Endothelial cell of umbilical vein (primary cell): Measurements from ENCODE around the gene USP6NL. TPM values are rescaled to one million over a fixed set of nuclear protein-coding genes. Genes with fewer than 3 reads are reported as not detected.

Experiments
- BruUV-seq: library from RNA; stranded (reverse); fragments of 400-500 nt; replicated peaks from 2 replicates; lab custom pipeline; 2021; lab: Mats Ljungman, UMichigan
- CTCF ChIA-PET: fragments of 300-600, 350-600 bp; sonication (Branson Sonifier 250); formaldehyde crosslinking; loops from one replicate; lab custom pipeline; 2021; ENCODE audit warnings: antibody characterized with exemption, inconsistent platforms; lab: Charles Lee
- POLR2A ChIA-PET: fragments of 300-600, 350-600 bp; sonication (Branson Sonifier 250); formaldehyde crosslinking; loops from one replicate; lab custom pipeline; 2021; ENCODE audit warnings: antibody characterized with exemption, inconsistent platforms; lab: Charles Lee
- DNase-seq: peaks from one replicate; pipeline ENCODE4 v3.0.0-alpha.2; 2011; ENCODE audit warnings: low read depth, low spot score
- FAIRE-seq: peaks from 2 replicates; lab custom pipeline; 2011; peaks lifted over from hg19 to GRCh38; lab: Jason Lieb, UNC
- H2AFZ ChIP-seq: 2 replicates; pipeline ENCODE4 v1.6.0; 2012; ENCODE audit warnings: low read depth, low read length, control low read depth, inconsistent platforms
- H3K27ac ChIP-seq: 2 replicates; pipeline ENCODE4 v1.5.1; 2011; ENCODE audit warnings: low read depth, mild to moderate bottlenecking, control low read depth, low read length, moderate library complexity; ENCODE audit not compliant: insufficient read depth
- H3K27me3 ChIP-seq, 2 experiments: 2 replicates each; pipeline versions ENCODE4 v1.6.0 to v1.6.1; 2011; ENCODE audit warnings: low read length in 2 of 2, mixed read lengths in 1 of 2; ENCODE audit not compliant: control insufficient read depth in 2 of 2, insufficient read depth in 2 of 2
- H3K36me3 ChIP-seq, 2 experiments: 2 replicates in 1 of 2; 3 replicates in 1 of 2; pipeline ENCODE4 v1.5.1; 2011; ENCODE audit warnings: low read length in 2 of 2, mild to moderate bottlenecking in 1 of 2, moderate library complexity in 1 of 2; ENCODE audit not compliant: control insufficient read depth in 2 of 2, insufficient read depth in 2 of 2; ENCODE audit errors: extremely low read depth in 1 of 2
- H3K4me1 ChIP-seq: 3 replicates; pipeline ENCODE4 v1.5.1; 2011; ENCODE audit warnings: mild to moderate bottlenecking, low read length; ENCODE audit not compliant: control insufficient read depth, insufficient read depth; ENCODE audit errors: extremely low read depth
- H3K4me2 ChIP-seq: 2 replicates; pipeline ENCODE4 v1.6.1; 2011; ENCODE audit warnings: low read length, control low read depth, mixed read lengths; ENCODE audit not compliant: insufficient read depth
- H3K4me3 ChIP-seq, 3 experiments: fragments of 200-600 bp in 1 of 3; sonication (generic), shearing (Covaris generic) in 1 of 3; replicated peaks in 1 of 3; 2 replicates each; pipeline ENCODE4 v1.5.1; 2011 to 2016; ENCODE audit warnings: control low read depth in 3 of 3, low read length in 3 of 3, mild to moderate bottlenecking in 2 of 3, inconsistent platforms in 1 of 3, low read depth in 1 of 3, moderate library complexity in 1 of 3; ENCODE audit not compliant: insufficient read depth in 1 of 3
- H3K79me2 ChIP-seq: 2 replicates; pipeline ENCODE4 v1.6.0; 2012; ENCODE audit warnings: low read length, inconsistent platforms; ENCODE audit not compliant: control insufficient read depth, insufficient read depth
- H3K9ac ChIP-seq: replicated peaks from 2 replicates; pipeline ENCODE3; 2011; ENCODE audit warnings: low read length, control low read depth; ENCODE audit not compliant: insufficient read depth; ENCODE audit errors: extremely low read depth
- H3K9me1 ChIP-seq: replicated peaks from 3 replicates; pipeline ENCODE4 v1.6.0; 2011; ENCODE audit warnings: mild to moderate bottlenecking, low read length; ENCODE audit not compliant: control insufficient read depth, insufficient read depth; ENCODE audit errors: extremely low read depth
- H3K9me3 ChIP-seq: replicated peaks from 2 replicates; pipeline ENCODE4 v1.5.1; 2012; ENCODE audit warnings: low read length, inconsistent platforms; ENCODE audit not compliant: control insufficient read depth, insufficient read depth
- H4K20me1 ChIP-seq: replicated peaks from 2 replicates; pipeline ENCODE3; 2011; ENCODE audit warnings: mild to moderate bottlenecking, low read length; ENCODE audit not compliant: control insufficient read depth, insufficient read depth; ENCODE audit errors: extremely low read depth
- EZH2 ChIP-seq: IDR thresholded peaks from 2 replicates; pipeline ENCODE4 v1.6.1; 2012; ENCODE audit warnings: borderline replicate concordance, low read depth, mild to moderate bottlenecking, moderate library complexity, low read length, inconsistent platforms; ENCODE audit not compliant: severe bottlenecking
- FOS ChIP-seq: IDR thresholded peaks from 2 replicates; pipeline ENCODE4 v1.6.1; 2011; ENCODE audit warnings: mild to moderate bottlenecking, low read length, moderate library complexity, borderline replicate concordance; ENCODE audit not compliant: insufficient read depth
- GATA2 ChIP-seq: IDR thresholded peaks from 2 replicates; pipeline ENCODE4 v1.7.0; 2011; ENCODE audit warnings: low read depth, mild to moderate bottlenecking, moderate library complexity, mixed read lengths, low read length; ENCODE audit not compliant: insufficient read length, insufficient read depth
- JUN ChIP-seq: IDR thresholded peaks from 2 replicates; pipeline ENCODE4 v1.6.1; 2011; ENCODE audit warnings: borderline replicate concordance, low read depth; ENCODE audit not compliant: insufficient read length, insufficient read depth
- MYC ChIP-seq: IDR thresholded peaks from one replicate; pipeline ENCODE4 v1.6.1; 2011; ENCODE audit warnings: mild to moderate bottlenecking, low read depth, low read length
- POLR2A ChIP-seq: IDR thresholded peaks from 2 replicates; pipeline ENCODE4 v1.6.1; 2012; ENCODE audit warnings: low read depth, mild to moderate bottlenecking, control low read depth, low read length
- POLR2AphosphoS5 ChIP-seq: IDR thresholded peaks from 2 replicates; pipeline ENCODE4 v1.6.1; 2012; ENCODE audit warnings: low read depth, mild to moderate bottlenecking, control low read depth, low read length, moderate library complexity; ENCODE audit not compliant: insufficient read depth
- dilution Hi-C: fragments of 300-500 bp; cut with MboI; formaldehyde crosslinking; loops from one replicate; pipeline ENCODE4 v1.15.0; 2019; ENCODE audit warnings: low sequenced_read_pairs; ENCODE audit not compliant: extremely low pct_ligation_motif_present
- intact Hi-C: fragments of 100-400 bp; cut with micrococcal nuclease; formaldehyde crosslinking; loops from one replicate; pipeline ENCODE4 v1.10.0; 2022
- polyA plus RNA-seq, 4 experiments: library from polyadenylated mRNA; depleted of rRNA in 3 of 4; stranded (reverse) in 3 of 4; unstranded in 1 of 4; fragments of >200 nt; gene quantifications; 2 replicates each; pipeline versions ENCODE4 v1.2.1 to v1.2.3, GENCODE V29; 2011 to 2012; ENCODE audit warnings: missing spikeins in 1 of 4
- total RNA-seq: library from RNA; stranded (reverse); gene quantifications from 2 replicates; pipeline ENCODE4 v1.2.3, GENCODE V29; 2021
- TF ChIP-seq, protein P1 (sequence below): IDR thresholded peaks from 2 replicates; pipeline ENCODE4 v1.6.1; 2011; ENCODE audit not compliant: insufficient read depth, insufficient read length
- TF ChIP-seq, protein P2 (sequence below), 2 donors: IDR thresholded peaks; 1 replicate in 1 of 2; 2 replicates in 1 of 2; pipeline ENCODE4 v1.5.1; 2011; ENCODE audit warnings: low read length in 2 of 2, mild to moderate bottlenecking in 2 of 2, moderate library complexity in 2 of 2, control low read depth in 1 of 2, inconsistent platforms in 1 of 2, low read depth in 1 of 2; ENCODE audit not compliant: insufficient read depth in 1 of 2; ENCODE audit errors: extremely low read depth in 1 of 2

USP6NL gene
- total and polyA plus RNA-seq, 2 donors (not counting 3 experiments of a cell fraction or from before 2014, with no cell fraction given) = 13.5 to 29.2 TPM

DNA sequence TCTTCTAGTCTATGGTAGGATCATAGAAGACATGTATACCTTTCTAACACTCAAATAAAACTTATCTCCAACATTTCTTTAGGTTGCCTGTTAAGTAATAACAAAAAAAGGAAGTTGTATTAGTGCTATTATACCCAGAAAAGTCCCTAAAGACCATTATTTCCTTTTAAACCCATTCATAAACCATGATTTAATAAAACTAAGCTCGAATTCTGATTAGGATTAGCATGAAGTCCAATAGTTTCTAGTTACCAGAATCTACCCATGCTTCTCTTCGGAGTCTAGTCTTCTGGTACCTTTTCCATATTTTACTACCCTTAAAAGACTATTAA, 62.7 kb downstream of the USP6NL start:
- Histone ChIP-seq H2AFZ (no peak overlapping the region), H3K36me3 (no peaks in the 10 kb centered on the region), H3K27me3 (no peaks in the 10 kb centered on the region), H3K27ac (no peak overlapping the region), H3K9ac (no peak overlapping the region), H3K9me1 (no peaks in the 10 kb centered on the region), H3K4me2 (no peak overlapping the region), H3K4me3 (no peak overlapping the region), H3K4me1 (peaks cover 32% of the 10 kb centered on the region), H4K20me1 (peaks cover 2% of the 10 kb centered on the region), H3K9me3 (no peaks in the 10 kb centered on the region), H3K79me2 (peaks cover 21% of the 10 kb centered on the region)
- BruUV-seq = no TSS peak
- CTCF ChIA-PET = interaction anchor here (0.7 to 1.6 kb wide), 4 partner anchors 27 to 176 kb away, joined by 3 to 4 read pairs (median 4); no protein-coding TSS in a partner anchor
- TF ChIP-seq POLR2AphosphoS5 (no peak), POLR2A (no peak), JUN (no peak), FOS (no peak), MYC (no peak), EZH2 (no peak), GATA2 (no peak)
- TF ChIP-seq, protein P1, sequence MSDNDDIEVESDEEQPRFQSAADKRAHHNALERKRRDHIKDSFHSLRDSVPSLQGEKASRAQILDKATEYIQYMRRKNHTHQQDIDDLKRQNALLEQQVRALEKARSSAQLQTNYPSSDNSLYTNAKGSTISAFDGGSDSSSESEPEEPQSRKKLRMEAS = no peak
- TF ChIP-seq, protein P2, sequence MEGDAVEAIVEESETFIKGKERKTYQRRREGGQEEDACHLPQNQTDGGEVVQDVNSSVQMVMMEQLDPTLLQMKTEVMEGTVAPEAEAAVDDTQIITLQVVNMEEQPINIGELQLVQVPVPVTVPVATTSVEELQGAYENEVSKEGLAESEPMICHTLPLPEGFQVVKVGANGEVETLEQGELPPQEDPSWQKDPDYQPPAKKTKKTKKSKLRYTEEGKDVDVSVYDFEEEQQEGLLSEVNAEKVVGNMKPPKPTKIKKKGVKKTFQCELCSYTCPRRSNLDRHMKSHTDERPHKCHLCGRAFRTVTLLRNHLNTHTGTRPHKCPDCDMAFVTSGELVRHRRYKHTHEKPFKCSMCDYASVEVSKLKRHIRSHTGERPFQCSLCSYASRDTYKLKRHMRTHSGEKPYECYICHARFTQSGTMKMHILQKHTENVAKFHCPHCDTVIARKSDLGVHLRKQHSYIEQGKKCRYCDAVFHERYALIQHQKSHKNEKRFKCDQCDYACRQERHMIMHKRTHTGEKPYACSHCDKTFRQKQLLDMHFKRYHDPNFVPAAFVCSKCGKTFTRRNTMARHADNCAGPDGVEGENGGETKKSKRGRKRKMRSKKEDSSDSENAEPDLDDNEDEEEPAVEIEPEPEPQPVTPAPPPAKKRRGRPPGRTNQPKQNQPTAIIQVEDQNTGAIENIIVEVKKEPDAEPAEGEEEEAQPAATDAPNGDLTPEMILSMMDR (IDR thresholded peaks at IDR 0.05; ENCODE audit: extremely low read depth in 1 of 2, insufficient read depth in 1 of 2, low read depth in 1 of 2, low read length in 2 of 2) = no peak
- DNase-seq = no peak
- FAIRE-seq = no peak
- intact Hi-C loops = no loop called here
- dilution Hi-C loops = no loop called here
- POLR2A ChIA-PET = no interaction called here
